Measurements from ENCODE around the gene UFC1. TPM values are rescaled to one million over a fixed set of nuclear protein-coding genes. Genes with fewer than 3 reads are reported as not detected.

The UFC1 gene
- total and polyA plus RNA-seq, 2 of the 13 experiments (the other 11 are each of a cell fraction or from before 2014, with no cell fraction given): 72.8 to 85.2 TPM

- TF ChIP-seq, protein P1, sequence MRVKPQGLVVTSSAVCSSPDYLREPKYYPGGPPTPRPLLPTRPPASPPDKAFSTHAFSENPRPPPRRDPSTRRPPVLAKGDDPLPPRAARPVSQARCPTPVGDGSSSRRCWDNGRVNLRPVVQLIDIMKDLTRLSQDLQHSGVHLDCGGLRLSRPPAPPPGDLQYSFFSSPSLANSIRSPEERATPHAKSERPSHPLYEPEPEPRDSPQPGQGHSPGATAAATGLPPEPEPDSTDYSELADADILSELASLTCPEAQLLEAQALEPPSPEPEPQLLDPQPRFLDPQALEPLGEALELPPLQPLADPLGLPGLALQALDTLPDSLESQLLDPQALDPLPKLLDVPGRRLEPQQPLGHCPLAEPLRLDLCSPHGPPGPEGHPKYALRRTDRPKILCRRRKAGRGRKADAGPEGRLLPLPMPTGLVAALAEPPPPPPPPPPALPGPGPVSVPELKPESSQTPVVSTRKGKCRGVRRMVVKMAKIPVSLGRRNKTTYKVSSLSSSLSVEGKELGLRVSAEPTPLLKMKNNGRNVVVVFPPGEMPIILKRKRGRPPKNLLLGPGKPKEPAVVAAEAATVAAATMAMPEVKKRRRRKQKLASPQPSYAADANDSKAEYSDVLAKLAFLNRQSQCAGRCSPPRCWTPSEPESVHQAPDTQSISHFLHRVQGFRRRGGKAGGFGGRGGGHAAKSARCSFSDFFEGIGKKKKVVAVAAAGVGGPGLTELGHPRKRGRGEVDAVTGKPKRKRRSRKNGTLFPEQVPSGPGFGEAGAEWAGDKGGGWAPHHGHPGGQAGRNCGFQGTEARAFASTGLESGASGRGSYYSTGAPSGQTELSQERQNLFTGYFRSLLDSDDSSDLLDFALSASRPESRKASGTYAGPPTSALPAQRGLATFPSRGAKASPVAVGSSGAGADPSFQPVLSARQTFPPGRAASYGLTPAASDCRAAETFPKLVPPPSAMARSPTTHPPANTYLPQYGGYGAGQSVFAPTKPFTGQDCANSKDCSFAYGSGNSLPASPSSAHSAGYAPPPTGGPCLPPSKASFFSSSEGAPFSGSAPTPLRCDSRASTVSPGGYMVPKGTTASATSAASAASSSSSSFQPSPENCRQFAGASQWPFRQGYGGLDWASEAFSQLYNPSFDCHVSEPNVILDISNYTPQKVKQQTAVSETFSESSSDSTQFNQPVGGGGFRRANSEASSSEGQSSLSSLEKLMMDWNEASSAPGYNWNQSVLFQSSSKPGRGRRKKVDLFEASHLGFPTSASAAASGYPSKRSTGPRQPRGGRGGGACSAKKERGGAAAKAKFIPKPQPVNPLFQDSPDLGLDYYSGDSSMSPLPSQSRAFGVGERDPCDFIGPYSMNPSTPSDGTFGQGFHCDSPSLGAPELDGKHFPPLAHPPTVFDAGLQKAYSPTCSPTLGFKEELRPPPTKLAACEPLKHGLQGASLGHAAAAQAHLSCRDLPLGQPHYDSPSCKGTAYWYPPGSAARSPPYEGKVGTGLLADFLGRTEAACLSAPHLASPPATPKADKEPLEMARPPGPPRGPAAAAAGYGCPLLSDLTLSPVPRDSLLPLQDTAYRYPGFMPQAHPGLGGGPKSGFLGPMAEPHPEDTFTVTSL (CRISPR knock-in tag; IDR thresholded peaks at IDR 0.05; ENCODE audit: borderline replicate concordance): no peak
- no peak for TF ChIP-seq FOXO4 (CRISPR knock-in tag; conservative IDR thresholded peaks at IDR 0.05)
- TF ChIP-seq PBX2 (CRISPR knock-in tag; IDR thresholded peaks at IDR 0.05): no peak
- no peak; the same call in 1 of the 2 replicates for TF ChIP-seq HIVEP1 (CRISPR knock-in tag; IDR thresholded peaks at IDR 0.05)
- no peak for TF ChIP-seq ZNF570 (CRISPR knock-in tag; IDR thresholded peaks at IDR 0.05; ENCODE audit: borderline replicate concordance)
- TF ChIP-seq ZNF557 (CRISPR knock-in tag; IDR thresholded peaks at IDR 0.05): no peak
- TF ChIP-seq HHEX (CRISPR knock-in tag; IDR thresholded peaks at IDR 0.05): no peak
- no peak for TF ChIP-seq CENPT (CRISPR knock-in tag; IDR thresholded peaks at IDR 0.05; ENCODE audit: low read depth)
- TF ChIP-seq, protein P2, sequence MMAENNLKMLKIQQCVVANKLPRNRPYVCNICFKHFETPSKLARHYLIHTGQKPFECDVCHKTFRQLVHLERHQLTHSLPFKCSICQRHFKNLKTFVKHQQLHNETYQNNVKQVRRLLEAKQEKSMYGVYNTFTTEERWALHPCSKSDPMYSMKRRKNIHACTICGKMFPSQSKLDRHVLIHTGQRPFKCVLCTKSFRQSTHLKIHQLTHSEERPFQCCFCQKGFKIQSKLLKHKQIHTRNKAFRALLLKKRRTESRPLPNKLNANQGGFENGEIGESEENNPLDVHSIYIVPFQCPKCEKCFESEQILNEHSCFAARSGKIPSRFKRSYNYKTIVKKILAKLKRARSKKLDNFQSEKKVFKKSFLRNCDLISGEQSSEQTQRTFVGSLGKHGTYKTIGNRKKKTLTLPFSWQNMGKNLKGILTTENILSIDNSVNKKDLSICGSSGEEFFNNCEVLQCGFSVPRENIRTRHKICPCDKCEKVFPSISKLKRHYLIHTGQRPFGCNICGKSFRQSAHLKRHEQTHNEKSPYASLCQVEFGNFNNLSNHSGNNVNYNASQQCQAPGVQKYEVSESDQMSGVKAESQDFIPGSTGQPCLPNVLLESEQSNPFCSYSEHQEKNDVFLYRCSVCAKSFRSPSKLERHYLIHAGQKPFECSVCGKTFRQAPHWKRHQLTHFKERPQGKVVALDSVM (CRISPR knock-in tag; IDR thresholded peaks at IDR 0.05): no peak
- TF ChIP-seq ZNF33A (CRISPR knock-in tag; IDR thresholded peaks at IDR 0.05; ENCODE audit: borderline replicate concordance): no peak
- no peak; the same call in 1 of the 2 replicates for TF ChIP-seq ZBTB3 (CRISPR knock-in tag; IDR thresholded peaks at IDR 0.05; ENCODE audit: borderline replicate concordance, low read depth)
These were observed 23.5 kb downstream of the UFC1 start, which contains the start of gene B4GALT3 (continued) for GRCh38 chr1:161177112-161177935.

Measured in HepG2 (cell line).